Activated CD4-positive, CD25-positive, alpha-beta regulatory T cell treated with anti-CD3 and anti-CD28 coated beads, Interleukin-2, amount 50 U/mL, for 16 hours (primary cell): ENCODE results near the gene STAP2.

Experiments used
- DNase-seq: peaks from one replicate; pipeline ENCODE4 v3.0.0-alpha.2; 2020; ENCODE audit warnings: low read depth, low spot score

Gene STAP2

GRCh38 chr19:4327252-4327876 lies 11.3 kb downstream of the STAP2 start:
- peak; percentile 48 for DNase-seq

GRCh38 chr19:4326837-4327251 lies 11.8 kb downstream of the STAP2 start:
- DNase-seq = no peak

GRCh38 chr19:4326215-4326836 lies 12.3 kb downstream of the STAP2 start:
- DNase-seq = no peak

- no peak for DNase-seq
Measured at GRCh38 chr19:4324228-4324627, 14.4 kb downstream of the STAP2 start.

GRCh38 chr19:4323692-4324091 lies 14.9 kb downstream of the STAP2 start:
- DNase-seq = no peak

GRCh38 chr19:4322942-4323665 lies 15.5 kb downstream of the STAP2 start:
- no peak for DNase-seq

- DNase-seq = no peak
Measured at GRCh38 chr19:4320419-4320818, 18.2 kb downstream of the STAP2 start.

- no peak for DNase-seq
Measured at GRCh38 chr19:4319067-4319718, 19.4 kb downstream of the STAP2 start.

- no peak for DNase-seq
Measured at GRCh38 chr19:4318460-4318859, 20.2 kb downstream of the STAP2 start.

- DNase-seq = no peak
Measured at GRCh38 chr19:4316956-4317355, 21.7 kb downstream of the STAP2 start.

GRCh38 chr19:4313847-4314490 lies 24.7 kb downstream of the STAP2 start:
- DNase-seq = no peak

GRCh38 chr19:4310247-4311121 lies 28.1 kb downstream of the STAP2 start:
- no peak for DNase-seq

- DNase-seq = no peak
Measured at GRCh38 chr19:4305659-4306058, 33.0 kb downstream of the STAP2 start.

- DNase-seq = no peak
Measured at GRCh38 chr19:4305257-4305612, 33.4 kb downstream of the STAP2 start.

GRCh38 chr19:4304538-4305256 lies 33.9 kb downstream of the STAP2 start, which contains the start of gene FSD1:
Gene FSD1 (plus strand): TSS chr19:4304598. CDS start chr19:4304747, 149 bp downstream.
- peak; percentile 21 for DNase-seq

- no peak for DNase-seq
Measured at GRCh38 chr19:4303819-4304537, 34.6 kb downstream of the STAP2 start.

GRCh38 chr19:4302243-4302640 lies 36.4 kb downstream of the STAP2 start, which contains the start of gene TMIGD2:
Gene TMIGD2 (minus strand): TSS chr19:4302389. CDS start chr19:4302385, 4 bp downstream.
- no peak for DNase-seq

GRCh38 chr19:4301590-4302242 lies 36.9 kb downstream of the STAP2 start:
- DNase-seq = no peak

GRCh38 chr19:4300589-4300988 lies 38.0 kb downstream of the STAP2 start:
- DNase-seq = no peak
